ENCODE results near the gene QSOX2. TPM values are rescaled to one million over a fixed set of nuclear protein-coding genes. Genes with fewer than 3 reads are reported as not detected.

QSOX2 gene
- total and polyA plus RNA-seq, 2 experiments from 2014 or later = 9.2 to 29.2 TPM

GRCh38 chr9:136268735-136269134 is 23.1 kb upstream of the QSOX2 start:
- Histone ChIP-seq H3K79me2 (replicated peaks; ENCODE audit: insufficient read depth) (no peaks in the 10 kb centered on the region), H3K9me2 (ENCODE audit: insufficient read depth) (no peaks in the 10 kb centered on the region), H2AFZ (no peak overlapping the region), H3K27me3 (ENCODE audit: insufficient read depth) (no peaks in the 10 kb centered on the region), H3K27ac (ENCODE audit: low read depth) (no peak overlapping the region), H3K4me2 (no peak overlapping the region), H3K4me3 (no peak overlapping the region), H3K4me1 (ENCODE audit: insufficient read depth) (peaks cover 6% of the 10 kb centered on the region; the same call in 1 of the 2 replicates), H4K20me1 (replicated peaks; ENCODE audit: insufficient read depth) (no peaks in the 10 kb centered on the region), H3K36me3 (ENCODE audit: insufficient read depth) (no peaks in the 10 kb centered on the region), H3F3A (replicated peaks; ENCODE audit: low read depth) (no peaks in the 10 kb centered on the region; the same call in 1 of the 2 replicates)
- no peak overlapping the region for H3K27ac Mint-ChIP-seq
- peaks cover 4% of the 10 kb centered on the region for H3K27me3 Mint-ChIP-seq (ENCODE audit: insufficient read depth, low read depth, poor library complexity)
- TF ChIP-seq ZNF462 (CRISPR knock-in tag; IDR thresholded peaks at IDR 0.05) (no peak), REST (IDR thresholded peaks at IDR 0.05; ENCODE audit: unreplicated experiment) (no peak), CTCF (conservative IDR thresholded peaks at IDR 0.05; ENCODE audit: low read depth in 2 of 2) (no peak), EZH2phosphoT487 (IDR thresholded peaks at IDR 0.05; ENCODE audit: unreplicated experiment) (no peak), NANOG (IDR thresholded peaks at IDR 0.05; ENCODE audit: borderline replicate concordance) (no peak), ZNF331 (CRISPR knock-in tag; IDR thresholded peaks at IDR 0.05; ENCODE audit: low read depth) (no peak), JUNB (IDR thresholded peaks at IDR 0.05; ENCODE audit: unreplicated experiment) (no peak), CREB1 (CRISPR knock-in tag; IDR thresholded peaks at IDR 0.05; ENCODE audit: low read depth) (no peak), POLR2AphosphoS5 (IDR thresholded peaks at IDR 0.05; ENCODE audit: low read depth) (no peak), EZH2 (IDR thresholded peaks at IDR 0.05; ENCODE audit: low read depth, unreplicated experiment) (no peak), ZNF114 (CRISPR knock-in tag; IDR thresholded peaks at IDR 0.05) (no peak), STAT1 (IDR thresholded peaks at IDR 0.05; ENCODE audit: unreplicated experiment) (no peak), ETS1 (IDR thresholded peaks at IDR 0.05) (no peak)
- H3K9me3 Mint-ChIP-seq = no peaks in the 10 kb centered on the region
- peaks cover 25% of the 10 kb centered on the region for H3K4me1 Mint-ChIP-seq
- H3K36me3 Mint-ChIP-seq (ENCODE audit: low read depth) = no peaks in the 10 kb centered on the region
- DNase-seq (ENCODE audit: low spot score) (no peak), ATAC-seq (no peak)
- H3K4me3 Mint-ChIP-seq = no peak overlapping the region
